ACHN (cell line): ENCODE data around the gene KLF14.
"Not testable (repeated sequence)": the region's sequence is repeated elsewhere in the genome, so short reads cannot be mapped to it uniquely, and the experiment has no call there.

Experiments used
- DNase-seq: peaks from one replicate; pipeline ENCODE4 v3.0.0-alpha.2; 2015
- in situ Hi-C: cut with HindIII; loops from 2 replicates; pipeline ENCODE4 v1.10.0; 2017; ENCODE audit warnings: low sequenced_read_pairs, low pct_ligation_motif_present, low pct_unique_long_range_greater_than_20kb

Gene KLF14

DNA sequence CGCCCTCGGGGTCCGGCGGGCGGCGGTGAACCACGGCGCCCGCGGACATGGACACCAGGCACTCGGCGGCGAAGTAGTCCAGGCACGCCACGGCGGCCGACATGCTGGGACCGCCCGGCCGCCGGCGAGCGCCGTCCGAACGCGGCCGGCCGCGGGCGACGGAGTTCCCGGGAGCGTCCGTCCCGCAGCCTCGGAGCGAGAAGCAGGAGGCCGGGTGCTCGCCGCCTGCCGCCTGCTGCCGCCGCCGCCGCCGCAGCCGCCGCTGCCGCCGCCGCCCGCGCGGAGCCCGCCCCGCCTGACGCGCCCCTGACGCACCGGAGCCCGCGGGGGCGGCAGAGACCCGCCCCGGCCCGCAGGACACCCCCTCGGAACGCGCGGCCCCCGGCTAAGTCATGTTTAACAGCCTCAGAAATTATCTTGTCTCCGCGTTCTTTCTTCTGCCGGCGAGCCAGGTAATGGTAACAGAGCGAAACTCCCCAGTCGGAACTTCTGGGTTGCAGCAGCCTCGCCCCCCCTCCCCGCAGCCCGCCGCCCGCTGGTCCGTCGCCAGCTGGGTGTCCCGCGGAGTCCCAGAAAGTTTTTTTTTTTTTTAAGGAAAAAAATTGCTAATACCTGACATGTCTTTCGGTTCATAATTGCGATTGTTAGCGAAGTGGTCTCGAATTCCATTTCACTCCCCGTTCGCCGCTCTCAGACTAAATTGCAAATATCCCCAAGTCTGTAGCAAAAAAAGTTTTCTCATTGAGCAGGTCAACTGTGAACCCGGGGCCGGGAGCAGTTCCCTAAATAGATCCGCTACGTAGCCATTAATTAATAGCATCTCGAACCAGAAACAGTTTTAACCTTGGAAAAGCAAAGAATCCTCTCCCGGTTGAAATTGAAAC is at the start of gene KLF14:
Gene KLF14, minus strand, starts transcription at position 277 of the 884 bp plus-strand sequence. Its CDS starts 174 bp downstream, at position 103.
- peak; percentile 33 for DNase-seq
- in situ Hi-C loops, result no loop called here

DNA sequence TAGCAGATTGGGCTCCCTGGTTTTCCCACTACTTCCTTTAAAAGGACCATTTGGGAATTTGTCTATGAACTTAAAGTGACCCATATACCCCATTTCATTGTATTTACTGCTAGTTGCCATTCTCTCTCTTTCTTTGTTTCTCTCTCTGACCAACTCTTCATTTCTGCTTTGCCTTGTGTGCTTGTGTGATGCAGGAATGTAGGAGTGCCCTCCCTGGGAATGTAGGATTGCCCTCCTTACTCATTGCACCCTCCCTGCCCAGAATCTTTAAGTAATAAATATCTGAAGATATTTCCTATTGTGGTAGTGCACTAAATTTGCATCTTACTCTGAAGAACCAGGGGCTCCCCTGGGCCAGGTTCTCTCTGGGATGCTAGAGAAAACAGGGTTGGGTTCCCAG is 47.3 kb upstream of the KLF14 start:
- DNase-seq, result no peak
- in situ Hi-C loops, result no loop called here

DNA sequence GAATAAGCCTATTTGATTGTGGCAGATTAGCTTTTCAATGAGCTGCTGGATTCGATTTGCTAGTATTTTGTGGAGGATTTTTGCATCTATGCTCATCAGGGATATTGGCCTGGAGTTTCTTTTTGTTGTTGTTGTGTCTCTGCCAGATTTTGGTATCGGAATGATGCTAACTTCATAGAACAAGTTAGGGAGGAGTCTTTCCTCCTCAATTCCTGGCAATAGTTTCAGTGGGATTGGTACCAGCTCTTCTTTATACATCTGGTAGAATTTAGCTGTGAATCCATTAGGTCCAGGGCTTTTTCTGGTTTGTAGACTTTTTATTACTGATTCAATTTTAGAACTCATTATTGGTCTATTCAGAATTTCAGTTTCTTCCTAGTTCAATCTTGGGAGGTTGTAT is 43.4 kb upstream of the KLF14 start:
- in situ Hi-C loops, result no loop called here
- DNase-seq, result no peak

DNA sequence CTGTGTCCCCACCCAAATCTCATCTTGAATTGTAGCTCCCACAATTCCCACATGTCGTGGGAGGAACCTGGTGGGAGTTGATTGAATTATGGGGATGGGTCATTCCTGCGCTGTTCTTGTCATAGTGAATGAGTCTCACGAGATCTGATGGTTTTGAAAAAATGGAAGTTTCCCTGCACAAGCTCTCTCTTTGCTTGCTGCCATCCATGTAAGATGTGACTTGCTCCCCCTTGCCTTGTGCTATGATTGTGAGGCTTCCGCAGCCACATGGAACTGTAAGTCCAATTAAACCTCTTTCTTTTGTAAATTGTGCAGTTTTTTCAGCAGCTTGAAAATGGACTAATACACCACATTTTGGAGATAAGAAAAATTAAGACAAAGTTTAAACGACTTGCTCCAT is 38.4 kb upstream of the KLF14 start:
- in situ Hi-C loops, result not testable (repeated sequence)

DNA sequence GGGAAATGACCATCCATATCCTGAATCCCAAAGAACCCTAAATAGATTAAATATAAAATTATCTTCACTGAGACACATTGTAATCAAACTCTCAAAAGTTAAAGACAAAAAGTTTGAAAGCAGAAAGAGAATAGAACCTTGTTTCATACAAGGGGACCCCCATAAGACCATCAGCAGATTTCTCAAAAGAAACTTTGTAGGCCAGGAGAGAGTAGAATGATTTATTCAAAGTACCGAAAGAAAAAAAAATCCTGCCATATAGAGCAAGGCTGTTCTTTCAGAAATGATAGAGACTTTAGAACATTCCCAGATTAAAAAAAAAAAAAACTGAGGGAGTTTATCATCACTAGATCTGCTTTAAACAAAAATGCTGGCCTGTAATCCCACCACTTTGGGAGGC is 34.8 kb upstream of the KLF14 start:
- in situ Hi-C loops, result no loop called here
- no peak for DNase-seq

More for the DNA sequence above, 38.4 kb upstream of the KLF14 start:
- DNase-seq, result not testable (repeated sequence)

DNA sequence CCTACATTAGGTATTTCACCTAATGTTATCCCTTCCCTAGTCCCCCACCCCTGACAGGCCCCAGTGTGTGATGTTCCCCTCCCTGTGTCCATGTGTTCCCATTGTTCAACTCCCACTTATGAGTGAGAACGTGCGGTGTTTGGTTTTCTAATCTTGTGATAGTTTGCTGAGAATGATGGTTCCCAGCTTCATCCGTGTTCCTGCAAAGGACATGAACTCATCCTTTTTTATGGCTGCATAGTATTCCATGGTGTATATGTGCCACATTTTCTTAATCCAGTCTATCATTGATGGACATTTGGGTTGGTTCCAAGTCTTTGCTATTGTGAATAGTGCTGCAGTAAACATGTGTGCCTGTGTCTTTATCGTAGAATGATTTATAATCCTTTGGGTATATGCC is 30.6 kb upstream of the KLF14 start:
- in situ Hi-C loops, result not testable (repeated sequence)

DNA sequence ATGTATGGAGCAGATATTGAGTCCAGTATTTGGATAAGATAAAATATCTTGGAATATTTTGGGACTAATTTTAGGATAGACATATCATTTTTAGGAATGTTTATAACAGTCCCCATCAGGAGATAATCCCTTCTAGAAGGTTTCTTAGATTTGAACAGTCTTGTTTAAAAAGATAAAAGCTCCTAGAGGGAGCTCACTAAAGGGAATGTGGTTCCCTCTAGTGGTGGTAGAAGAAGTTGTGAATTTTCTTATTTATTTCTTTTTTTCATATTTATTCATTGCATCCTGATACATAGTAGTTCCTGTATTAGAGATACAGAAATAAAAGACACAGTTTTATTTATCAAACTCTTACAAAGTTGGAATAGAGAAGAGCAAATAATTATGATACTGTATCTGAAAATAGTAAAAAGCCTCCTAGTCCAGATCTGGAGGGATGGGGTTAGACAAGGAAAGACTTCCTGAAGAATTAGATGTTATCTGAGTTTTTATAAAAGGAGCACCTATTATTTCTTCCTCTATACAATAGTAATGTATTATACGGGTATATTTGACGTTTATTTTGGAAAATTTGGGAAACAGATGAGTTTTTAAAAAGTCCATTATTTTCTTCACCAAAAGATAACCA is 24.5 kb upstream of the KLF14 start:
- peak; percentile 65 for DNase-seq
- in situ Hi-C loops, result no loop called here

More for the DNA sequence above, 30.6 kb upstream of the KLF14 start:
- DNase-seq, result not testable (repeated sequence)

DNA sequence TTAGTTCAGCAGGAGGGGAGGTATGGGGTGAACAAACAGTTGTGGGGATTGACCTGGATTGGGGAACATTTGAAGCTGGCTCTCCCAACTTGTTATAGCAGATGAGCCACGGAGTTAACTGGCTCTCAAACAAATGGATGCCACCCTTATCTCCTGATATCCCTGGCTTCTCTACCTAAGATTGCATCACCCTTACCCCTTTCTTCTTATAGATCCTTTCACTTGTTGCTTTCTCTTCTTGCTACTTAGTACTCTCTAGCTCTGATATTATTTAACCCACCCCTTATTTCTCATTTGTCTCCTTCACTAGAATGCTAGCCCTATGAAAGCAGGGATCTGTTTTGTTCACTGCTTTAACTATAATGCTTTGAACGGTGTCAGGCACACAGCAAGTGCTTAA is 22.3 kb upstream of the KLF14 start:
- in situ Hi-C loops, result no loop called here
- no peak for DNase-seq

DNA sequence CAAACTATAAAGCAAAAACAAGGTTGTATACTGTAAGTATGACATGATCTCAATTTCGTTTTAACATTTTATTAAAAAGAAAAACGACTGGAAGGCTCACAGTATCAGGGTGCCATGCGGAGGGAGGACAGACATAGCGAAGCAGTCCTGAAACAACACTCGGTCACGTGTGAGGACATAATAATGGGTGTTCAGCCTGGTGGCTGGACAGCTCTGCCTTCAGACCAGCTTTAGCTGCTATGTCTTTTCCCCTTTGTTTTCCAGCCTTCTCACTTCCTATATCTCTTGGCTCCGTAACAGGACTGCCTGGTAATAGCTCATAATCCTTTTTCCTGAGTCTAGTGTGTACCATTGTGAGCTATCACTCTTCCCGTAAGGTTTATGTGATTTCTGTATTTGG is 18.4 kb upstream of the KLF14 start:
- no peak for DNase-seq
- in situ Hi-C loops, result no loop called here

DNA sequence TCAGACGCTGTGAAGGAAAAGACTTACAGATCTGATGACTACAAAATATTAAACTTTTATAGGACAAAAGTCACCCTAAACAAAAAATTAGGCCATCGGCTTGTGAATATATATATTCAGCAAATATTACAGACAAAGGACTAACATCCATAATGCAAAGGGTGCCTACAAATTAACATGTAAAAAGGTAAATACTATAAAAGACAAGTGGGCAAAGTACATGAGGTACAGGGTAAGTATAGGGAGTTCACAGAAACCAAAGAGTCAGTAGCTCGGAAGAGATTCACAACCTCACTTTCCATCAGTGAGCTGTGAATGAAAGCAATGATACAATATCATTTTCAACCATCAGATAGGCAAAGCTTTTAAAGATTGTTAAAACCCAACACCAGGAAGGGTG is 16.7 kb upstream of the KLF14 start:
- in situ Hi-C loops, result no loop called here
- DNase-seq, result no peak

DNA sequence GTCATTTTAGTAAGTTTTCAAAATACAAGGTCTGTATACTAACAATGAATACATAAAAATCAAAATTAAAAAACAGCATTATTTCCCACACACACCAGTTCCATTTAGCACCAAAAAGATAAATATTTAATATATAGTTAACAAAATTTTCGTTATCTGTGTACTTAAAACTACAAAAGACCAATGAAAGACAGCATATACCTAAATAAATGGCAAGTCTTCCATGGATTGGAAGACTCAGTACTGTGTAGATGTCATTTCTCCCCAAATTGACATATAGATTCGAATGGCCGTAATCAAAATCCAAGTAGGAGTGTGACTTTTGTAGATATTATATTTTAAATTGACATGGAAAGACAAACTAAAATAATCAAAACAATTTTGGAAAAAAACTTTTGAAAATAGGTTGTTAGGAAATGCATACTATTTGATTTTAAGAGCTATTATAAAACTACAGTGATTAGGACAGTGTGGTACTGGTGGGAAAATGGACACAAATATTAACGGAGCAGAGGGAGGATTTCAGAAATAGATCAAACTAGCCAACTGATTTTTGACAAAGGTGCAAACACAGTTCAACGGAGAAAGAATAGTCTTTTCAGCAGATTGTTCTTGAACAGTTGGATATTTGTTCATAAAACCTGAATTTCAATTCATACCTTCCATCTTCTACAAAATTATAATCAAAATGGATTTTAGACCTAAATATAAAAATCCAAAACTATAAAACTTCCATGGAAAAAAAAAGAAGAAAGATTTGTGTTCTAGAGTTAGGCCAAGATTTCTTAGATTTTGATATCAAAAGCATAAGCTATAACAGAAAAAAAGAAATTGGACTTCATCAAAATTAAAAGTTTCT is 14.8 kb upstream of the KLF14 start:
- in situ Hi-C loops, result no loop called here
- DNase-seq, result no peak

DNA sequence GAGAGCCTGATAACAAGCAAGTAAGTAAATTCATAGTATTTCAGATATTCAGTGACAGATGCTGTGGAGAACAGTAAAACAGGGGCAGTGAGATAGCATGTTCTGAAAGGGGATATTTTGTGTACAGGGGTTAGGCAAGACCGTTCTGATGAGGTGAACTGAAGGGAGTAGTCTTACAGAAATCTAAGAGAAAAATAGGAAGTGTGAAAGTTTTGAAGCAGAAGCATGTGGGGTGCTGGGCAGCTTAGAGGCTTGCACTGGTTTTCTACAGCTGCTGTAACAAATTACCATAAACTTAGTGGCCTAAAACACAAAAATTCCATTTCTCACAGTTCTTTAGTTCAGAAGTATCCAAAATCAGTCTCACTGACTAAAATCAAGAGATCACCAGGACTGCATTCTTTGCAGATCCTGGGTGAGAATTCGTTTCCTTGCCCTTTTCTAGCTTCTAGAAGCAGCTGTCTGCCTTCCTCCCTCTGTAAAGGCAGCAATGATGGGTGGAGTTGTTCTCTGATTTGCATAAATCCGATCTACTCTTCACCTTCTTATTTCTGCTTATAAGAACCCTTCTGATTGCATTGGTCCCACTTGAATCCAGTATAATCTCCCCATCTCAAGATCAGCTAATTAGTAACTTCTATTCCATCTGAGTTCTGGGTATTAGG is 7.5 kb upstream of the KLF14 start:
- in situ Hi-C loops, result no loop called here
- DNase-seq, result no peak

DNA sequence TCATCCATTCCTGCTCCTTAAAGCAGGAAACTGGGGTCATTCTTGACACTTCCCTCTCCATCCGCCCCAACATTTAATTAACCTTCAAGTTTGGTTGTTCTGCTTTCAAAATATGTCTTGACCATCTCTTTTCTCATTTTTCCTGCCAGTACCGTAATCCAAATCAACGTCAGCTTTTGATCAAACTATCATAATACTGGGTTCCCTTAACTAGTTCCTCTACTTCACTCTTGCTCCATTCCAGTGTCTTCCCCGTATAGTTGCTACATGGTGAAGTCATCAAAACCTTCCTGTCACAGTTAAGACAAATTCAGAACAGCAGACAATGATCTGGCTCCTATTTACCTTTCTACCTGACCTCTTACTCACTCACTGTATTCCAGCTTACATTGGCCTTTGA is 6.6 kb upstream of the KLF14 start:
- in situ Hi-C loops, result no loop called here
- no peak for DNase-seq

DNA sequence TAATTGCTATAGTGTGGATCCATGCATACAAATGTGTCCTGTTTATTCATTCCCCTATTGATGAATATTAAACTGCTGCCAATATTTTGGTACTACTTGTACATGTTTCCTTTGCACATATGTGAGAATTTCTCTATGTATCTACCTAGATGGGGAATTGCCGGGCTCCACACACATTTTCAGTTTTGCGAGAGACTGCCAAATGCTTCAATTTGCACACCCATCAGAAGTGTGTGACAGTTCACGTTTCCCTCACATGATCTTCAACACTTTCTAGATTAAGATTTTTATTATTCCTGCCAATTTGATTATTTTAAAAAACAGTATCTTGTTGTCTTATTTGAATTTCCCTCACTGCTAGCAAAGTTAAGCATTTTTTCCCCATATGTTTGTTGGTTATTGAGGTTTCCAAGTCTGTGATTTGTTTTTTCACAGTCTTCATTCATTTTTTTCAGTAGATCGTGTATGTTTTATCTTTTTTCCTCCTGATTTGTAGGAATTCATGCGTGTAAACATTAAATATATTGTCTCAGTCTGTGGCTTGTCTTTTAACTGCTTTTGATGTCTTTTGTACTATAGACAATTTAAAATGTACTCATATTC is 2.4 kb upstream of the KLF14 start:
- DNase-seq, result no peak
- in situ Hi-C loops, result no loop called here

DNA sequence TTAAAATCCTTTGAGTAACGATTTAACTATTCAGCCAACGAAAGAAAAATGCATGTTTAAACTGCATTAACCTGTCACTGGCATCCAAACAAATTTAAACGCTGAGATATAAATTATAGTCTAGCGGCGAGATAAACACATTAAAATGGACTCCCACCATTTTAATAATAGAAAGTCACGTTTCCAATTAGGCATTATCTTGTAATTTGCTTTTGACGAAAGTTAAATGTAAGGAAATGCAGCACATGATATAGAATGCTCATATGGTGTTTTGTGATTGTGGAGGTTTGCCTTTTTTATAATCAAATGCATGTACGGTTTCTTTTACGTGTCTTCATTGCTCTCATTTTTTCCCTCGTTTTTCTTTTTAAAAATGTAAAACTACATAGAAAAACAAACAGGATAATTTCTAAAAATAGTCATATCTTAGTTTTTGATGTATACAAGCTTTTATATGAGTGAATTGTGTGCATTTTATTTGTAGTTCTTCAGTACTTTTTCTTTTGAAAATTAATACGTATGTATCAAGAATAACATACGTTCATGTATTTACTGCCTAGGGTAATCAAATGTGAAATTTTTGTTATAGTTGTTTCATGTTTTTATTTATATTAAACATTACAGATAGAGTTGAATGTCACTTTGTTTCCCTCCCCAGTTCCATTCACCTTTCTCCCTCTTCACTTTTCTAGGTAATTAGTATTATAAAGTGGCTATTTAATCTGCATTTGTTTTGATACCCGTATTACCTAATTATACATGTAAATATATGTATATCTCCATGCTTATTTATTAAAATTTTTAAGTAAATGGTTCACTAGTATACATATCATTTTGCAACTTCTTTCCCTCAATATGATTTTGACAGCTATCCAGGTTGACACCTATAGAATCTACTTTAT is 1.1 kb upstream of the KLF14 start:
- in situ Hi-C loops, result no loop called here
- DNase-seq, result no peak

DNA sequence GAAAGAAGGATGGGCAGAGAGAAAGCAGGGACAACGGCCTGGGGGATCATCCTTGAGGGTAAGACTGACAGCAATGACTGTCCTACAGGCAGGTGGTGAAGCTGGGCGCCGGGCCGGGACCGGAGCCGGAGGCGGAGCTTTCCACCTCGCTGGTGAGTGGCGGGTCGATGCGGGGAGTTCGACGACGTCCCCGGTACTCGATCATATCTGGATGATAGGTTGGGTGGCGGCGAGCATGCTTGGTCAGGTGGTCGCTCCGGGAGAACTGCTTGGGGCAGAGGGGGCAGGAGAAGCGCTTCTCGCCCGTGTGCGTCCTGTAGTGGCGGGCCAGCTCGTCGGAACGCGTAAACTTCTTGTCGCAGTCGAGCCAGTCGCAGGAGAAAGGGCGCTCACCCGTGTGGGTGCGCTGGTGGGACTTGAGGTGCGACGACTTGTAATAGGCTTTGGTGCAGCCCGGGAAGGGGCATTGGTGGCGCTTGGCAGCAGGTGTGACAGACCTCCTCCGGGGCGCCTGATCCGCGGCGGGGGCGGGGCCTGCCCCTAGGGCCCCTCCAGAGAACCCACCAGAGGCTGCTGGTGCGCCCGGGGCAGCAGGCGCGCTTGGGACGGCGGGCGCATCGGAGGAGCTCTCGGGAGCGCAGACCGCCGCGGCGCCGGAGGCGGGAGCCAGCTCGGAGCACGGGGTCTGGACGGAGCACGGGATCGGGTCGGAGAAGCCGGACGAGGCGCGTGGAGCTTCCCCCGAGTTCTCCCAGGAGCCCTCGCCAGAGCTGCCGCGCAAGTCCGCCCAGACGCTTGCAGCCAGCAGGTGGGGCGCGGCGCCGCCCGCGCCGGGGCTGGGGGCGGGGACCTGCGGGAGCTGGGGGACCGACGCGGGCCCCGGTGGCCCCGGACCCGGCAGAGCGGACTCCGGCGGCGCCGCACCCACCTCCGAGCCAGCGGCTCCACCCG is 752 bp downstream of the KLF14 start:
- DNase-seq, result peak; percentile 42

More for the DNA sequence above, 752 bp downstream of the KLF14 start:
- in situ Hi-C loops, result no loop called here
